Activated T-cell treated with anti-CD3 and anti-CD28 coated beads, Interleukin-2, amount 50 U/mL, for 72 hours (primary cell): ENCODE measurements around the gene SIGLEC6. TPM values are rescaled to one million over a fixed set of nuclear protein-coding genes. Genes with fewer than 3 reads are reported as not detected.

Experiments used
- ATAC-seq, 2 donors: fragments of 150-1000 bp; cut with Tn5 transposase; replicated peaks in 1 of 2; 2 replicates each; pipeline ENCODE4 v1.10.0; 2021; ENCODE audit warnings: moderate library complexity in 2 of 2, mild to moderate bottlenecking in 1 of 2
- DNase-seq, 2 donors: peaks; one replicate each; pipeline ENCODE4 v3.0.0; 2021 to 2022; ENCODE audit warnings: mixed read lengths in 1 of 2
- H3K27ac Mint-ChIP-seq: one replicate; pipeline ENCODE4 v1.8.0; 2022; ENCODE audit warnings: mild to moderate bottlenecking, moderate library complexity, mixed read lengths
- H3K27me3 Mint-ChIP-seq: one replicate; pipeline ENCODE4 v1.8.0; 2022; ENCODE audit warnings: low read depth, mixed read lengths
- H3K36me3 Mint-ChIP-seq, 2 donors: one replicate each; pipeline ENCODE4 v1.8.0; 2022; ENCODE audit warnings: mixed read lengths in 2 of 2, mild to moderate bottlenecking in 1 of 2; ENCODE audit not compliant: insufficient read depth in 2 of 2
- H3K4me1 Mint-ChIP-seq: one replicate; pipeline ENCODE4 v1.8.0; 2022; ENCODE audit warnings: low read depth, mixed read lengths
- H3K4me3 Mint-ChIP-seq, 2 donors: one replicate each; pipeline ENCODE4 v1.8.0; 2022; ENCODE audit warnings: mild to moderate bottlenecking in 2 of 2, mixed read lengths in 2 of 2, moderate library complexity in 2 of 2
- H3K9me3 Mint-ChIP-seq, 2 donors: one replicate each; pipeline ENCODE4 v1.8.0; 2022; ENCODE audit warnings: mixed read lengths in 2 of 2
- total RNA-seq, 2 donors: library from RNA; stranded (reverse); gene quantifications; one replicate each; pipeline ENCODE4 v1.2.3, GENCODE V29; 2022

SIGLEC6 gene
- total RNA-seq, 2 donors from 2014 or later = not detected

- Mint-ChIP-seq H3K27me3 (peaks cover 79% of the 10 kb centered on the region), H3K9me3 (no peaks in the 10 kb centered on the region), H3K4me3 (no peak overlapping the region), H3K27ac (no peak overlapping the region), H3K36me3 (no peaks in the 10 kb centered on the region), H3K4me1 (peaks cover 24% of the 10 kb centered on the region)
- ATAC-seq (no peak), DNase-seq (no peak)
These were observed 12.6 kb upstream of the SIGLEC6 start for GRCh38 chr19:51544038-51544437.

DNA sequence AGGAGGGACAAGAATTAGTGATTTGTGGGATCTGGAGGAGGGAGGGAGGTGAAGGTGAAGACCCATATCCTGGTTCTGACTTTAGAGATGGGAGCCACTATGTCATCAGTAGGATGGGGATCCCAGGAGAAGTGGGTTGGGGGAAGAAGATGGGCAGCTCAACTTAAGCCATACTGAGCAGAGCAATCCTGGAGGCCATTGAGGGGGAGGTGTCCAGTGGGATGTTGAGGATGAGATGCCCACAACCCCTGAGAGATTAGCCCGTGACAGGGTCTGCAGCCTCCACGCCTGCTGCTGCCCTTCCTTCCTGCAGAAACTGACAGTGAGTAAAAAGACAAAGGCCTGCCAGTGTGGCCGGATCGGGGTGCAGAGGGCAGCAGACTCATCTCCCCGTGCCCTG, 11.2 kb upstream of the SIGLEC6 start:
- Mint-ChIP-seq H3K27ac (no peak overlapping the region), H3K36me3 (no peaks in the 10 kb centered on the region), H3K4me1 (peaks cover 20% of the 10 kb centered on the region), H3K4me3 (no peak overlapping the region), H3K9me3 (no peaks in the 10 kb centered on the region), H3K27me3 (peaks cover 83% of the 10 kb centered on the region)
- DNase-seq (no peak), ATAC-seq (no peak)

DNA sequence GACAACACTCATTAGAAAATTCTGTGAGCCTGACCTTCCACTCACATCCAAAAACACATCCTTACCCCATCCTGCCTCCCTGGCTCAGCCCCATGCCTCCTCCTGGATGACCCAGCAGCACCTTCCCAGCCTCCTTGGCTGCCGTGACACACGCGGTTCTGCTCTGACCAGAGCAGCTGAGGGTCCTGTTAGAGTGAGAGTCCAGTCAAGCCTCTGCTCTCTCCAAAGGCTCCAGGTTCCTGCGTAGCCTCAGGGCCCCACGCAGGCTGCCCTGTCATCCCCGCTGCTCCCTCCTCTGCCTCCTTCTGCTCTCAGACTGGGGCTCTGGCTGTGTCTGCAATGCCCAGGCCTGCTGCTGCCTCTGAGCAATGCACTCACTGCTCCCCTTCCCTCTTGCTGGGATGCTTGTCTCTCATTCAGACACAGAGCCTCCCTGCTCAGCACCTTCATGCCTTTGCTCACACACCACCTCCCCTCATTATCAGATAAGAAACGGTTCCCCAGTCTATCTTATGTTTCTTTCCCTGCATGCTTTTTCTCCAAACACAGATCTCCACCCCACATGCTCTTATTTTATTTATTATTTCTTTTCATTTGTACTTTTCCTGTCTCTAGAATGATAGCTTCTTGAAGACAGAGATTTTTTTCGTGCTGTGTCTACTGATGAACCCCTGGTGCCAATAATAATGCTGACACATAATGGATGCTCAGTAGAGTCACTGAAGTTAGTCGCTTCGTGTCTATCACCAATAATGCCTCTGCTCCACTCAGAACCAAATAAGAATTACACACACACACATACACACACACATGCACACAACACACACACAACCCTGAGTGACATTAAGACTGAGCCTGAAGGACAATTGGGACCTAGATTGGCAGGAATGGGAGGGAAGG, 10.2 kb upstream of the SIGLEC6 start:
- ATAC-seq (no peak), DNase-seq (no peak)
- H3K27me3 Mint-ChIP-seq = peaks cover 81% of the 10 kb centered on the region
- no peaks in the 10 kb centered on the region for H3K36me3 Mint-ChIP-seq
- H3K9me3 Mint-ChIP-seq = no peaks in the 10 kb centered on the region
- H3K27ac Mint-ChIP-seq = no peak overlapping the region
- H3K4me3 Mint-ChIP-seq = no peak overlapping the region
- peaks cover 10% of the 10 kb centered on the region for H3K4me1 Mint-ChIP-seq

GRCh38 chr19:51539821-51540366, 8.4 kb upstream of the SIGLEC6 start:
- Mint-ChIP-seq H3K36me3 (peaks cover 0 to 2% of the 10 kb centered on the region in 2 donors), H3K9me3 (no peaks in the 10 kb centered on the region), H3K27ac (no peak overlapping the region)

DNA sequence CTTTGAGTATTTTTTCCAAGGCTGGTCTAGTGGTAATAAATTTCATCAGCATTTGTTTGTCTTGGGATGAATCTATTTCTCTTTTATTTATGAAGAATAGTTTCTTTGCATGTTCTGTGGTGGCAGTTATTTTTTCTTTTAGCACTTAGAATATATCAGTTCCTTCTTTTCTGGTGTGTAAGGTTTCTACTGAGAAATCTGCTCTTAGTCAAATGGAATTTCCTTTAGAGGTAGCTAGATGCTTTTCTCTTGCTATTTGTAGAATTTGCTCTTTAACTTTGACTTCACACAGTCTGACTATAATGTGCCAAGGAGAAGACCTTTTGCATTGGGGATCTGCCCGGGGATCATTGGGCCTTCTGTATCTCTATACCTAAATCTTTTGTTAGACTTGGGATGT, 4.1 kb upstream of the SIGLEC6 start:
- ATAC-seq (no peak), DNase-seq (no peak)
- Mint-ChIP-seq H3K9me3 (no peaks in the 10 kb centered on the region), H3K27me3 (peaks cover 78% of the 10 kb centered on the region), H3K27ac (no peak overlapping the region), H3K4me3 (no peak overlapping the region), H3K36me3 (peaks cover 0 to 2% of the 10 kb centered on the region in 2 donors), H3K4me1 (no peaks in the 10 kb centered on the region)

More at GRCh38 chr19:51539821-51540366, 8.4 kb upstream of the SIGLEC6 start:
- Mint-ChIP-seq H3K4me1 (no peaks in the 10 kb centered on the region), H3K4me3 (no peak overlapping the region), H3K27me3 (peaks cover 86% of the 10 kb centered on the region)
- ATAC-seq (no peak), DNase-seq (no peak)

DNA sequence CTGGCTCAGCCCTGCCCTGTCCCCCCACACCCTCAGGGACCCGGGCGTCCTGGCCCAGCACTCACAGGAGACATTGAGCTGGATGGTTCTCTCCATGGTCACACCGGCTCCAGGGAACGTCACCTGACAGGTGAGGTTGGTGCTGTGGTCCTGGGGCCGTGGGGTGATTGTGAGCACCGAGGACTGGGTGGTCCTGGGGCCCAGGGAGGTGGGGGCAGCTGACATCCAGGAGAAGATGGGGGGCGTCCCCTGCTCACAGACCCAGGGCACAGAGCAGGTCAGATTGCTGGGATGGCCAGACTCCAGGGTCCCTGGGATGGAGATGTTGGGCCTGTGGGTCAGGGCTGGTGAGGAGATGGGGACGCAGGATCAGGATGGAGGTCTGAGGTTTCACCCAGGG, 854 bp downstream of the SIGLEC6 start:
- DNase-seq (no peak), ATAC-seq (no peak)
- Mint-ChIP-seq H3K27me3 (peaks cover 64% of the 10 kb centered on the region), H3K4me1 (no peaks in the 10 kb centered on the region), H3K4me3 (no peak overlapping the region), H3K36me3 (no peaks in the 10 kb centered on the region), H3K9me3 (no peaks in the 10 kb centered on the region), H3K27ac (no peak overlapping the region)

DNA sequence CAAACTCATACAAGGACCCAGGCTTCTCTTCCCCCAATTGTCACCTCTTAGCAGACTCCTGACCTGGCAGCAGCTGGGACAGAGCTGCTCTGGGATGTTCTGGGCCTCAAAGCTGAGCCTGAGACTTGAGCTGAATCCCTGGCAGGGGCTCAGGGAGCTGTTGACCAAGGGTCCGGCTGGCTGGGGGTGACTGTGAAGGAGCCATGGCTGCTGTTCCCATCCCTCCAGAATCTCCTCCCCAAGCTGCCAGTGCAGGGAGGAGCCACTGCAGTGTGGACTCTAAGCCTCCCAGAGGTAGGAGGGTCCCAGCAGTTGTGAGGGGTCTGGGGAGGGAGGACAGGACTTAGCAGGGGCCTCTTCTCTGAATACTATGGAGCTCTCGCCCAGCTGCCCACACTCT, 2.2 kb downstream of the SIGLEC6 start:
- H3K4me3 Mint-ChIP-seq = no peak overlapping the region
- H3K36me3 Mint-ChIP-seq = no peaks in the 10 kb centered on the region
- no peaks in the 10 kb centered on the region for H3K9me3 Mint-ChIP-seq
- no peak overlapping the region for H3K27ac Mint-ChIP-seq
- DNase-seq = no peak
- H3K27me3 Mint-ChIP-seq = peaks cover 56% of the 10 kb centered on the region
- H3K4me1 Mint-ChIP-seq = no peaks in the 10 kb centered on the region
- ATAC-seq = no peak

GRCh38 chr19:51525651-51526050, 5.8 kb downstream of the SIGLEC6 start:
- H3K4me3 Mint-ChIP-seq = no peak overlapping the region
- H3K9me3 Mint-ChIP-seq = no peaks in the 10 kb centered on the region
- peaks cover 64% of the 10 kb centered on the region for H3K27me3 Mint-ChIP-seq
- no peak for DNase-seq
- H3K4me1 Mint-ChIP-seq = no peaks in the 10 kb centered on the region
- no peaks in the 10 kb centered on the region for H3K36me3 Mint-ChIP-seq
- no peak overlapping the region for H3K27ac Mint-ChIP-seq
- no peak for ATAC-seq

DNA sequence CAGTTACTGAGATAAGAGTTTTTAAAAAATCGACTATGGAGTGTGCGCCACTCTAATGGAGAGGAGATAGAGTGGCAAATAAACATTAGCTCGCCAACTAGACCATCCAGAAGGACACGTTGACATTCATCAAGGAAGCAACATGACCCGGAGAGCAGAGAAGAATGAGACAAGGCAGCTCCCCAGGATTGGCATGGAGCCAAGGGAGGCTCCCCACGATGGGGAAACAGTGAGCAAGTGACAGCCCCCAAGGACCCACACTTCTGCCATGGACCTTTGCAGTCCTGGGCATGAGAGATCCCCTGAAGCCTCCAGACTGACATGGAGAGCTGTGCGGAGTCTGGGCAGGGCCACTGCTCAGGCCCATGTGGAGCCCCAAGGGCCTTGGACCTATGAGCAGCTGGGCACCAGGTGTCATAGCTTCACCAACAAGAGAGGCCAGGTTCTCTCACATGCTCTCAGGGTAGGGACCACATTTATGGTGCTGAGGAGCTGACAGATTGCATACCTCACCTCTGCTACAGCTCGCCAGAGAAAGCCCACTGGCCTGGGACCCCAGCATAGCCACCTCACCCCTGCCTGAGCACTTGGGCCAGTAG, 6.7 kb downstream of the SIGLEC6 start:
- Mint-ChIP-seq H3K4me1 (no peaks in the 10 kb centered on the region), H3K27me3 (peaks cover 62% of the 10 kb centered on the region), H3K4me3 (no peak overlapping the region), H3K9me3 (no peaks in the 10 kb centered on the region), H3K36me3 (no peaks in the 10 kb centered on the region), H3K27ac (no peak overlapping the region)
- ATAC-seq (no peak), DNase-seq (no peak)

- H3K4me3 Mint-ChIP-seq = no peak overlapping the region
- H3K4me1 Mint-ChIP-seq = no peaks in the 10 kb centered on the region
- no peak for DNase-seq
- H3K36me3 Mint-ChIP-seq = peaks cover 2% of the 10 kb centered on the region in 2 donors
- H3K27ac Mint-ChIP-seq = no peak overlapping the region
- peaks cover 57% of the 10 kb centered on the region for H3K27me3 Mint-ChIP-seq
- ATAC-seq = no peak
- H3K9me3 Mint-ChIP-seq = peaks cover 0 to 2% of the 10 kb centered on the region in 2 donors
These were observed 9.7 kb downstream of the SIGLEC6 start for GRCh38 chr19:51521781-51522180.

DNA sequence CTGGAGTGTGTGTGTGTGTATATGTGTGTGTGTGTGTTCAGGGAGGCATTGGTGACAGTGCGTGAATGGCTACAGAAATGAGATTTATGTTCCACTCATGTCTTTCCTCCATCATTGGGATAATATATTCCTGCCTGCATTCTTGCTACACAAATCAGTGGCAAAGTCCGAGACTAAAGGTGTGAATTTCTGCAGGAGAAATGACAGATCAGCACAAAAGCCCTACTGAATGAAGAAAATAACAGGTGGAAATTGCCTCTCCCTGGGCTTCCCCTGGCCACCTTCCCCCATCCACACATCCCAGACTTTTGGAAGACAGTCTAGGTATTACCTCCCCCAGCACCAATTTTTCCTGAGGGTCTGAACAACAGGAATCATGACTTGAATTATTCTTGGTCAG, 10.1 kb downstream of the SIGLEC6 start:
- Mint-ChIP-seq H3K9me3 (peaks cover 0 to 2% of the 10 kb centered on the region in 2 donors), H3K4me1 (no peaks in the 10 kb centered on the region), H3K27ac (no peak overlapping the region), H3K27me3 (peaks cover 57% of the 10 kb centered on the region), H3K36me3 (peaks cover 2% of the 10 kb centered on the region in 2 donors), H3K4me3 (no peak overlapping the region)
- ATAC-seq = no peak
- DNase-seq = no peak

DNA sequence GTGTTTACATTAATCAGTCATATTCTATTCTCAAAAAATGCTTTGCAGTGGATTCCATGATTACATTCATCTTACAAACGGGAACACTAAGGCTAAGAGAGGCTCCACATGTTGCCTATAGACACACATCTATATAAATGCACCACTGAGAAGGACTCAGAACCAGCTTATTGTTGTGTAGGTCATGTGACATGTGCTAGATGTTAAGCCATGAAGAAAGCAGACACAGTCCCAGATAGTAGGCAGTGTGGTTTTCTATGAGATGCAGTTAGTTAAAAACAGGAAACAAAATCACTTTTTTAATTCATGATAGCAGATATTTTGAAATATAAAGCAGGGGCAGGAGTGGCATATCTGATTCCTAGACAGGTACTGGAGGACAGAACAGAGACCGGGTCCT, 10.7 kb downstream of the SIGLEC6 start:
- no peak overlapping the region for H3K4me3 Mint-ChIP-seq
- H3K4me1 Mint-ChIP-seq = no peaks in the 10 kb centered on the region
- ATAC-seq = no peak
- peaks cover 53% of the 10 kb centered on the region for H3K27me3 Mint-ChIP-seq
- peaks cover 0 to 2% of the 10 kb centered on the region in 2 donors for H3K9me3 Mint-ChIP-seq
- H3K36me3 Mint-ChIP-seq = peaks cover 2% of the 10 kb centered on the region in 2 donors
- no peak overlapping the region for H3K27ac Mint-ChIP-seq
- DNase-seq = no peak

- Mint-ChIP-seq H3K27me3 (peaks cover 37% of the 10 kb centered on the region), H3K27ac (no peak overlapping the region), H3K4me1 (peaks cover 11% of the 10 kb centered on the region), H3K9me3 (peaks cover 0 to 2% of the 10 kb centered on the region in 2 donors), H3K4me3 (no peak overlapping the region), H3K36me3 (peaks cover 2% of the 10 kb centered on the region in 2 donors)
- ATAC-seq (peak; percentile 52 to 69), DNase-seq (peak; percentile 23 to 37)
These were observed 16.5 kb downstream of the SIGLEC6 start for GRCh38 chr19:51514866-51515481.
